Endothelial cell of umbilical vein (primary cell): Measurements from ENCODE around the gene RMI2. TPM values are rescaled to one million over a fixed set of nuclear protein-coding genes. Genes with fewer than 3 reads are reported as not detected.

Experiments used
- BruUV-seq: library from RNA; stranded (reverse); fragments of 400-500 nt; replicated peaks from 2 replicates; lab custom pipeline; 2021; lab: Mats Ljungman, UMichigan
- CTCF ChIA-PET: fragments of 300-600, 350-600 bp; sonication (Branson Sonifier 250); formaldehyde crosslinking; loops from one replicate; lab custom pipeline; 2021; ENCODE audit warnings: antibody characterized with exemption, inconsistent platforms; lab: Charles Lee
- POLR2A ChIA-PET: fragments of 300-600, 350-600 bp; sonication (Branson Sonifier 250); formaldehyde crosslinking; loops from one replicate; lab custom pipeline; 2021; ENCODE audit warnings: antibody characterized with exemption, inconsistent platforms; lab: Charles Lee
- DNase-seq: peaks from one replicate; pipeline ENCODE4 v3.0.0-alpha.2; 2011; ENCODE audit warnings: low read depth, low spot score
- FAIRE-seq: peaks from 2 replicates; lab custom pipeline; 2011; peaks lifted over from hg19 to GRCh38; lab: Jason Lieb, UNC
- H2AFZ ChIP-seq: 2 replicates; pipeline ENCODE4 v1.6.0; 2012; ENCODE audit warnings: low read depth, low read length, control low read depth, inconsistent platforms
- H3K27ac ChIP-seq: 2 replicates; pipeline ENCODE4 v1.5.1; 2011; ENCODE audit warnings: low read depth, mild to moderate bottlenecking, control low read depth, low read length, moderate library complexity; ENCODE audit not compliant: insufficient read depth
- H3K27me3 ChIP-seq, 2 experiments: 2 replicates each; pipeline versions ENCODE4 v1.6.0 to v1.6.1; 2011; ENCODE audit warnings: low read length in 2 of 2, mixed read lengths in 1 of 2; ENCODE audit not compliant: control insufficient read depth in 2 of 2, insufficient read depth in 2 of 2
- H3K36me3 ChIP-seq, 2 experiments: 2 replicates in 1 of 2; 3 replicates in 1 of 2; pipeline ENCODE4 v1.5.1; 2011; ENCODE audit warnings: low read length in 2 of 2, mild to moderate bottlenecking in 1 of 2, moderate library complexity in 1 of 2; ENCODE audit not compliant: control insufficient read depth in 2 of 2, insufficient read depth in 2 of 2; ENCODE audit errors: extremely low read depth in 1 of 2
- H3K4me1 ChIP-seq: 3 replicates; pipeline ENCODE4 v1.5.1; 2011; ENCODE audit warnings: mild to moderate bottlenecking, low read length; ENCODE audit not compliant: control insufficient read depth, insufficient read depth; ENCODE audit errors: extremely low read depth
- H3K4me2 ChIP-seq: 2 replicates; pipeline ENCODE4 v1.6.1; 2011; ENCODE audit warnings: low read length, control low read depth, mixed read lengths; ENCODE audit not compliant: insufficient read depth
- H3K4me3 ChIP-seq, 3 experiments: fragments of 200-600 bp in 1 of 3; sonication (generic), shearing (Covaris generic) in 1 of 3; replicated peaks in 1 of 3; 2 replicates each; pipeline ENCODE4 v1.5.1; 2011 to 2016; ENCODE audit warnings: control low read depth in 3 of 3, low read length in 3 of 3, mild to moderate bottlenecking in 2 of 3, inconsistent platforms in 1 of 3, low read depth in 1 of 3, moderate library complexity in 1 of 3; ENCODE audit not compliant: insufficient read depth in 1 of 3
- H3K79me2 ChIP-seq: 2 replicates; pipeline ENCODE4 v1.6.0; 2012; ENCODE audit warnings: low read length, inconsistent platforms; ENCODE audit not compliant: control insufficient read depth, insufficient read depth
- H3K9ac ChIP-seq: replicated peaks from 2 replicates; pipeline ENCODE3; 2011; ENCODE audit warnings: low read length, control low read depth; ENCODE audit not compliant: insufficient read depth; ENCODE audit errors: extremely low read depth
- H3K9me1 ChIP-seq: replicated peaks from 3 replicates; pipeline ENCODE4 v1.6.0; 2011; ENCODE audit warnings: mild to moderate bottlenecking, low read length; ENCODE audit not compliant: control insufficient read depth, insufficient read depth; ENCODE audit errors: extremely low read depth
- H3K9me3 ChIP-seq: replicated peaks from 2 replicates; pipeline ENCODE4 v1.5.1; 2012; ENCODE audit warnings: low read length, inconsistent platforms; ENCODE audit not compliant: control insufficient read depth, insufficient read depth
- H4K20me1 ChIP-seq: replicated peaks from 2 replicates; pipeline ENCODE3; 2011; ENCODE audit warnings: mild to moderate bottlenecking, low read length; ENCODE audit not compliant: control insufficient read depth, insufficient read depth; ENCODE audit errors: extremely low read depth
- EZH2 ChIP-seq: IDR thresholded peaks from 2 replicates; pipeline ENCODE4 v1.6.1; 2012; ENCODE audit warnings: borderline replicate concordance, low read depth, mild to moderate bottlenecking, moderate library complexity, low read length, inconsistent platforms; ENCODE audit not compliant: severe bottlenecking
- FOS ChIP-seq: IDR thresholded peaks from 2 replicates; pipeline ENCODE4 v1.6.1; 2011; ENCODE audit warnings: mild to moderate bottlenecking, low read length, moderate library complexity, borderline replicate concordance; ENCODE audit not compliant: insufficient read depth
- GATA2 ChIP-seq: IDR thresholded peaks from 2 replicates; pipeline ENCODE4 v1.7.0; 2011; ENCODE audit warnings: low read depth, mild to moderate bottlenecking, moderate library complexity, mixed read lengths, low read length; ENCODE audit not compliant: insufficient read length, insufficient read depth
- JUN ChIP-seq: IDR thresholded peaks from 2 replicates; pipeline ENCODE4 v1.6.1; 2011; ENCODE audit warnings: borderline replicate concordance, low read depth; ENCODE audit not compliant: insufficient read length, insufficient read depth
- MYC ChIP-seq: IDR thresholded peaks from one replicate; pipeline ENCODE4 v1.6.1; 2011; ENCODE audit warnings: mild to moderate bottlenecking, low read depth, low read length
- POLR2A ChIP-seq: IDR thresholded peaks from 2 replicates; pipeline ENCODE4 v1.6.1; 2012; ENCODE audit warnings: low read depth, mild to moderate bottlenecking, control low read depth, low read length
- POLR2AphosphoS5 ChIP-seq: IDR thresholded peaks from 2 replicates; pipeline ENCODE4 v1.6.1; 2012; ENCODE audit warnings: low read depth, mild to moderate bottlenecking, control low read depth, low read length, moderate library complexity; ENCODE audit not compliant: insufficient read depth
- dilution Hi-C: fragments of 300-500 bp; cut with MboI; formaldehyde crosslinking; loops from one replicate; pipeline ENCODE4 v1.15.0; 2019; ENCODE audit warnings: low sequenced_read_pairs; ENCODE audit not compliant: extremely low pct_ligation_motif_present
- intact Hi-C: fragments of 100-400 bp; cut with micrococcal nuclease; formaldehyde crosslinking; loops from one replicate; pipeline ENCODE4 v1.10.0; 2022
- polyA plus RNA-seq, 4 experiments: library from polyadenylated mRNA; depleted of rRNA in 3 of 4; stranded (reverse) in 3 of 4; unstranded in 1 of 4; fragments of >200 nt; gene quantifications; 2 replicates each; pipeline versions ENCODE4 v1.2.1 to v1.2.3, GENCODE V29; 2011 to 2012; ENCODE audit warnings: missing spikeins in 1 of 4
- total RNA-seq: library from RNA; stranded (reverse); gene quantifications from 2 replicates; pipeline ENCODE4 v1.2.3, GENCODE V29; 2021
- TF ChIP-seq, protein P1 (sequence below): IDR thresholded peaks from 2 replicates; pipeline ENCODE4 v1.6.1; 2011; ENCODE audit not compliant: insufficient read depth, insufficient read length
- TF ChIP-seq, protein P2 (sequence below), 2 donors: IDR thresholded peaks; 1 replicate in 1 of 2; 2 replicates in 1 of 2; pipeline ENCODE4 v1.5.1; 2011; ENCODE audit warnings: low read length in 2 of 2, mild to moderate bottlenecking in 2 of 2, moderate library complexity in 2 of 2, control low read depth in 1 of 2, inconsistent platforms in 1 of 2, low read depth in 1 of 2; ENCODE audit not compliant: insufficient read depth in 1 of 2; ENCODE audit errors: extremely low read depth in 1 of 2

RMI2 gene
- total and polyA plus RNA-seq, 2 donors (not counting 3 experiments of a cell fraction or from before 2014, with no cell fraction given), result 5.3 to 7.7 TPM

DNA sequence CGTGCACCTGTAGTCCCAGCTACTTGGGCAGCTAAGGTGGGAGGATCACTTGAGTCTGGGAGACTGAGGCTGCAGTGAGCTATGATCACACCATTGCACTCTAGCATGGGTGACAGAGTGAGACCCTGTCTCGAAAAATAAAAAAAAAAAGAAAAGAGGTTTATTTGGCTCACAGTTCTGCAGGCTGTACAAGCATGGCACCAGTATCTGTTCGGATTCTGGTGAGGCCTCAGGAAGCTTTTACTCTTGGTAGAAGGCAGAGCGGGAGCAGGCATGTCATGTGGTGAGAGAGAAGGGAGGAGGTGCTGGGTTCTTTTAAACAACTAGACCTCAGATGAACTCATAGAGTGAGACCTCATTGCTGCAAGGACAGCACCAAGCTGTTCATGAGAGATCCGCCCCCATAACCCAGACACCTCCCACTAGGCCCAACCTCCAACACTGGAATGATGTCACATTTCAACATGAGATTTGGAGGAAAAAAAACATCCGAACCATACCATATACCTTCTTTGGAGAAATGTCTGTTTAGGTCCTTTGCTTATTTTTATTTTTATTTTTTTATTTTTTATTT lies 10.3 kb upstream of the RMI2 start:
- TF ChIP-seq POLR2AphosphoS5 (no peak), GATA2 (no peak), MYC (no peak), FOS (no peak), EZH2 (no peak)
- TF ChIP-seq, protein P1, sequence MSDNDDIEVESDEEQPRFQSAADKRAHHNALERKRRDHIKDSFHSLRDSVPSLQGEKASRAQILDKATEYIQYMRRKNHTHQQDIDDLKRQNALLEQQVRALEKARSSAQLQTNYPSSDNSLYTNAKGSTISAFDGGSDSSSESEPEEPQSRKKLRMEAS, result no peak
- Histone ChIP-seq H3K27me3 (peaks cover 0 to 2% of the 10 kb centered on the region in 2 experiments), H3K9me3 (no peaks in the 10 kb centered on the region), H3K36me3 (no peaks in the 10 kb centered on the region), H4K20me1 (no peaks in the 10 kb centered on the region), H3K79me2 (no peaks in the 10 kb centered on the region), H2AFZ (no peak overlapping the region), H3K27ac (no peak overlapping the region), H3K4me2 (no peak overlapping the region), H3K9ac (no peak overlapping the region), H3K9me1 (no peaks in the 10 kb centered on the region), H3K4me1 (no peaks in the 10 kb centered on the region), H3K4me3 (no peak overlapping the region)
- FAIRE-seq (no peak), DNase-seq (no peak)
- intact Hi-C loops, result no loop called here
- dilution Hi-C loops, result no loop called here
- CTCF ChIA-PET, result interaction anchor here (0.6 kb wide), 1 partner anchor 36 kb away, joined by 6 read pairs; no protein-coding TSS in a partner anchor
- BruUV-seq, result no TSS peak
- POLR2A ChIA-PET, result no interaction called here

DNA sequence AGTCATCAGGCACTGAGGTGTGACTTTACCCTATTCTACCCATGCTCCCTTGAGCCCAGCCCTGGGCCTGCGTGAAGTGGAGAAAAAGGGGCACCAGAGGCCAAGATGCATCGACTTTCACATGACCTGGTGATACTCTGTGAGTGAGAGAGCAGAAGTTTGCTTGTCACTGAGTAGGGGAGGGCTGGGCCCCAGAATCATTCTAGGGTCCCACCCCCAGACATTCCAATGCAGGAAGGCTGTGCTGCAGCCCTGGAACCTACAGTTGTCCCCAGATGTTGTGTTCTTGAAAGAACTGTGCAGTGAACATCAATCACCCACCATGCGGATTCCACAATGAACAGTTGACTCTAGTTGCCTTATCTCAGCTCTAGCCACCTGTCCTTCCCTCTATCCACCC lies 6.2 kb upstream of the RMI2 start:
- Histone ChIP-seq H4K20me1 (no peaks in the 10 kb centered on the region), H3K4me1 (no peaks in the 10 kb centered on the region), H3K36me3 (no peaks in the 10 kb centered on the region), H3K27ac (no peak overlapping the region), H3K27me3 (peaks cover 0 to 2% of the 10 kb centered on the region in 2 experiments), H3K9ac (no peak overlapping the region), H2AFZ (no peak overlapping the region), H3K4me3 (no peak overlapping the region), H3K9me1 (no peaks in the 10 kb centered on the region), H3K4me2 (no peak overlapping the region), H3K9me3 (no peaks in the 10 kb centered on the region), H3K79me2 (no peaks in the 10 kb centered on the region)
- dilution Hi-C loops (no loop called here), intact Hi-C loops (no loop called here)
- ChIA-PET CTCF (interaction anchor here (0.7 to 1.0 kb wide), 2 partner anchors 19 to 368 kb away, joined by 3 read pairs; no protein-coding TSS in a partner anchor), POLR2A (no interaction called here)
- FAIRE-seq (no peak), DNase-seq (no peak)
- no TSS peak for BruUV-seq
- TF ChIP-seq JUN (no peak), POLR2AphosphoS5 (no peak), FOS (no peak), MYC (no peak), EZH2 (no peak), POLR2A (no peak), GATA2 (no peak)
- TF ChIP-seq, protein P2, sequence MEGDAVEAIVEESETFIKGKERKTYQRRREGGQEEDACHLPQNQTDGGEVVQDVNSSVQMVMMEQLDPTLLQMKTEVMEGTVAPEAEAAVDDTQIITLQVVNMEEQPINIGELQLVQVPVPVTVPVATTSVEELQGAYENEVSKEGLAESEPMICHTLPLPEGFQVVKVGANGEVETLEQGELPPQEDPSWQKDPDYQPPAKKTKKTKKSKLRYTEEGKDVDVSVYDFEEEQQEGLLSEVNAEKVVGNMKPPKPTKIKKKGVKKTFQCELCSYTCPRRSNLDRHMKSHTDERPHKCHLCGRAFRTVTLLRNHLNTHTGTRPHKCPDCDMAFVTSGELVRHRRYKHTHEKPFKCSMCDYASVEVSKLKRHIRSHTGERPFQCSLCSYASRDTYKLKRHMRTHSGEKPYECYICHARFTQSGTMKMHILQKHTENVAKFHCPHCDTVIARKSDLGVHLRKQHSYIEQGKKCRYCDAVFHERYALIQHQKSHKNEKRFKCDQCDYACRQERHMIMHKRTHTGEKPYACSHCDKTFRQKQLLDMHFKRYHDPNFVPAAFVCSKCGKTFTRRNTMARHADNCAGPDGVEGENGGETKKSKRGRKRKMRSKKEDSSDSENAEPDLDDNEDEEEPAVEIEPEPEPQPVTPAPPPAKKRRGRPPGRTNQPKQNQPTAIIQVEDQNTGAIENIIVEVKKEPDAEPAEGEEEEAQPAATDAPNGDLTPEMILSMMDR (IDR thresholded peaks at IDR 0.05; ENCODE audit: extremely low read depth in 1 of 2, insufficient read depth in 1 of 2, low read depth in 1 of 2, low read length in 2 of 2), result no peak
- TF ChIP-seq, protein P1, result no peak
